GM18502 (cell line): ENCODE measurements around the gene ST6GALNAC4.

ENCODE experiments used
- ATAC-seq: cut with Tn5 transposase; IDR thresholded peaks from one replicate; pipeline ENCODE4 v1.9.1; 2021; ENCODE audit warnings: mild to moderate bottlenecking; ENCODE audit not compliant: unreplicated experiment, poor library complexity

The ST6GALNAC4 gene

GRCh38 chr9:127931092-127931881 is 14.4 kb upstream of the ST6GALNAC4 start:
- ATAC-seq: peak; percentile 36

GRCh38 chr9:127930231-127931091 is 13.6 kb upstream of the ST6GALNAC4 start, which contains the start of gene PIP5KL1:
Gene PIP5KL1, minus strand, starts transcription at chr9:127930777. Its CDS starts 25 bp downstream, at chr9:127930752.
- peak; percentile 70 for ATAC-seq

- no peak for ATAC-seq
Measured at GRCh38 chr9:127929625-127929979, 12.8 kb upstream of the ST6GALNAC4 start.

- ATAC-seq: no peak
Measured at GRCh38 chr9:127928676-127929624, 12.1 kb upstream of the ST6GALNAC4 start.

GRCh38 chr9:127927988-127928675 is 11.3 kb upstream of the ST6GALNAC4 start:
- ATAC-seq: no peak

- ATAC-seq: no peak
Measured at GRCh38 chr9:127927201-127927987, 10.6 kb upstream of the ST6GALNAC4 start.

GRCh38 chr9:127926906-127927200 is 10.0 kb upstream of the ST6GALNAC4 start:
- ATAC-seq: no peak

GRCh38 chr9:127925959-127926905 is 9.4 kb upstream of the ST6GALNAC4 start:
- no peak for ATAC-seq

GRCh38 chr9:127924736-127925444 is 8.0 kb upstream of the ST6GALNAC4 start:
- no peak for ATAC-seq

- ATAC-seq: no peak
Measured at GRCh38 chr9:127923771-127924170, 6.9 kb upstream of the ST6GALNAC4 start.

GRCh38 chr9:127923046-127923445 is 6.2 kb upstream of the ST6GALNAC4 start:
- ATAC-seq: no peak

GRCh38 chr9:127921557-127922120 is 4.8 kb upstream of the ST6GALNAC4 start:
- ATAC-seq: no peak

- ATAC-seq: no peak
Measured at GRCh38 chr9:127920794-127921193, 4.0 kb upstream of the ST6GALNAC4 start.

GRCh38 chr9:127919253-127919815 is 2.5 kb upstream of the ST6GALNAC4 start:
- no peak for ATAC-seq

GRCh38 chr9:127918183-127919107 is 1.6 kb upstream of the ST6GALNAC4 start:
- ATAC-seq: no peak

- ATAC-seq: no peak
Measured at GRCh38 chr9:127917603-127918002, 762 bp upstream of the ST6GALNAC4 start.
